Effector memory CD4-positive, alpha-beta T cell (primary cell): ENCODE data around the gene SMIM22.

Experiments
- DNase-seq, 3 donors: peaks; one replicate each; pipeline ENCODE4 v3.0.0-alpha.2; 2020
- H3K27ac ChIP-seq: 2 replicates; pipeline ENCODE4 v1.7.0; 2013; ENCODE audit warnings: mild to moderate bottlenecking, low read length, moderate library complexity; ENCODE audit not compliant: insufficient read depth, poor library complexity, severe bottlenecking
- H3K27me3 ChIP-seq: replicated peaks from 2 replicates; pipeline ENCODE4 v1.7.0; 2013; ENCODE audit warnings: mild to moderate bottlenecking, low read length; ENCODE audit not compliant: insufficient read depth, control insufficient read depth, poor library complexity, severe bottlenecking
- H3K36me3 ChIP-seq: 2 replicates; pipeline ENCODE4 v1.7.0; 2013; ENCODE audit warnings: mild to moderate bottlenecking, low read length, moderate library complexity; ENCODE audit not compliant: control insufficient read depth, insufficient read depth
- H3K4me1 ChIP-seq: 2 replicates; pipeline ENCODE4 v1.7.0; 2013; ENCODE audit warnings: low read length, mild to moderate bottlenecking; ENCODE audit not compliant: control insufficient read depth, insufficient read depth, poor library complexity, severe bottlenecking
- H3K4me3 ChIP-seq: 2 replicates; pipeline ENCODE4 v1.7.0; 2013; ENCODE audit warnings: low read length, low read depth, mild to moderate bottlenecking; ENCODE audit not compliant: insufficient read depth, poor library complexity, severe bottlenecking
- H3K9me3 ChIP-seq: 2 replicates; pipeline ENCODE4 v1.7.0; 2013; ENCODE audit warnings: mild to moderate bottlenecking, low read length, moderate library complexity; ENCODE audit not compliant: control insufficient read depth
- total RNA-seq, 3 donors: gene quantifications; one replicate each; lab custom pipeline; 2026; lab: John Stamatoyannopoulos, UW

Gene SMIM22, protein sequence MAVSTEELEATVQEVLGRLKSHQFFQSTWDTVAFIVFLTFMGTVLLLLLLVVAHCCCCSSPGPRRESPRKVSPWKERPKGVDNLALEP
- total RNA-seq, result 0 reads per million in 3 donors

DNA sequence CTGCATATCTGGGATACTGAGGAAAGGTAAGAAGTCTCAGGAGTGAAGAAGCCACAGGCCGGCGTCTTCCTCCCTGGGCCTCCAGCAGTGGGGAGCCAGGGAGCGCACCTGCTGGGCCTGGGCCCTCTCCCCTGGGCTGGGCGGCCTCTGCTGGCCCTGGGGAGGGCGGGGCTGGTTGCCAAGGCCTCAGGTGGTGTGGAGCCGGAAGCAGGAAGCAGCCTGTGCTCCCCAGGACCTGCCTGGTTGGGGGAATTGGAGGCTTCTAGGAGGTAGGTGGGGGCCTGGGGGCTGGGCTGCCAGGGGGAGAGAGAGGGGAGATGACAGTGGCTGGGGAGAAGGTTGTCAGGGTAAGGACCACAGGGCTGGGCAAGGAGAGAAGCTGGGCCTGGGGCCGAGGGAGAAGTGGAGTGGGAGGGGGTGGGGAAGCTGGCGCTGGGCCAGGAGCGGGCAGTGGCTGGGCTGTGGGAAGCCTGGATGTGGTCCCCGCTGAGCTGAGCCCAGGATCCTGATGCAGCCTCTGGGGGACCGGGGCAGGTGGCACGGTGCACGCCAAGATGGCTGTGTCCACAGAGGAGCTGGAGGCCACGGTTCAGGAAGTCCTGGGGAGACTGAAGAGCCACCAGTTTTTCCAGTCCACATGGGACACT, at the start of gene SMIM22:
TSS of gene SMIM22 (plus strand) at position 189 of the 647 bp plus-strand sequence. CDS start at position 555, 366 bp downstream.
- no peaks in the 10 kb centered on the region for H3K36me3 ChIP-seq
- no peaks in the 10 kb centered on the region for H3K9me3 ChIP-seq
- no peak within 1 kb of the TSS for H3K4me3 ChIP-seq
- no peaks in the 10 kb centered on the region for H3K27me3 ChIP-seq
- no peaks in the 10 kb centered on the region for H3K4me1 ChIP-seq
- H3K27ac ChIP-seq, result no peak within 1 kb of the TSS
- no peak for DNase-seq

DNA sequence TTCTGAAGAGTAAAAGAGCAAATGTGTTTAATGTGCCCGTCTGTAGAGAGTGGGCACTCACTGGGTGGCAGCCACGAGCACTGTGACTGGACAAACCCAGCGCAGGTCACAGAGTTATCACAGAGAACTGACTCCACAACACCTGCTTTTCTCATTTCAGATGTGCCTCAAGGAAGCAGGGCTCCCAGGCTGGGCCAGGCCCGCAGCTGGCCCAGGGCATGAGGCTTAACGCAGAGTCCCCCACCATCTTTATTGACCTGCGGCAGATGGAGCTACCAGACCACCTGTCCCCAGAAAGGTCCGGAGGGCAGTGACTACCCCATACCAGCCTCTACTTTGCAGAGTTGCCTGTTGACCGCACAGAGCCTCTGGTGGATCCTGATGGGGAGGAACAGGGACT, 49.0 kb upstream of the SMIM22 start:
- no peaks in the 10 kb centered on the region for H3K9me3 ChIP-seq
- DNase-seq, result no peak
- peaks cover 3% of the 10 kb centered on the region for H3K4me1 ChIP-seq
- no peak overlapping the region for H3K4me3 ChIP-seq
- peaks cover 6% of the 10 kb centered on the region for H3K36me3 ChIP-seq
- no peak overlapping the region for H3K27ac ChIP-seq
- H3K27me3 ChIP-seq, result no peaks in the 10 kb centered on the region

DNA sequence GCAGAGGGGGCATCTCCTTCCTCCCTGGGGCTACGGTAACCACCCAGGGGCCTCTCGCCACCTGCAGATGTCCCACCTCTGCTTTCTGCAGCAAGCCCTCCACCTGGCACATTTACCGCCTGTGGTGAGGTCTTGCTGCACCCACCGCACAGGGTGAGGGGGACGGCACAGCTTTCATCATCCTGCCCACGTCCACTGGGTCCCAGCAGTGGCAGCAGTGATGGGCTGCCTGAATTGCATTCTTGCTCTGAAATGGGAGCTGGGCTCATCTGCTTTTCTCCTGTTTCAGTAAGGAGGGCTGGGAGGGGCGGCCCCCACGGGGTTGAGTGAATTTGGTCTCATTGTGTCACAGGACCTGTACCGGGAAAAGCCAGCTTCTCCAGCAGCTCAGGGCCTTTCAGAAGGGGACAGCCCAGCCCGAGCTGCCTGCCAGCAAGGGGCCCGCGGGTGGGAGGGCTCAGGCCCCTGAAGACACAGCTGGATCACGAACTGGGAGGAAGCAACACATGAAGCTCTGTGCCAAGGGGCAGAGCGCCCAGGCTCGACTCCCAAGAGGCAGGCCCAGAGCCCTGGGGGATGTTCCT, 48.1 kb upstream of the SMIM22 start:
- peaks cover 15% of the 10 kb centered on the region for H3K36me3 ChIP-seq
- H3K9me3 ChIP-seq, result no peaks in the 10 kb centered on the region
- H3K27ac ChIP-seq, result no peak overlapping the region
- DNase-seq, result no peak
- H3K4me1 ChIP-seq, result peaks cover 3% of the 10 kb centered on the region
- no peak overlapping the region for H3K4me3 ChIP-seq
- H3K27me3 ChIP-seq, result no peaks in the 10 kb centered on the region

DNA sequence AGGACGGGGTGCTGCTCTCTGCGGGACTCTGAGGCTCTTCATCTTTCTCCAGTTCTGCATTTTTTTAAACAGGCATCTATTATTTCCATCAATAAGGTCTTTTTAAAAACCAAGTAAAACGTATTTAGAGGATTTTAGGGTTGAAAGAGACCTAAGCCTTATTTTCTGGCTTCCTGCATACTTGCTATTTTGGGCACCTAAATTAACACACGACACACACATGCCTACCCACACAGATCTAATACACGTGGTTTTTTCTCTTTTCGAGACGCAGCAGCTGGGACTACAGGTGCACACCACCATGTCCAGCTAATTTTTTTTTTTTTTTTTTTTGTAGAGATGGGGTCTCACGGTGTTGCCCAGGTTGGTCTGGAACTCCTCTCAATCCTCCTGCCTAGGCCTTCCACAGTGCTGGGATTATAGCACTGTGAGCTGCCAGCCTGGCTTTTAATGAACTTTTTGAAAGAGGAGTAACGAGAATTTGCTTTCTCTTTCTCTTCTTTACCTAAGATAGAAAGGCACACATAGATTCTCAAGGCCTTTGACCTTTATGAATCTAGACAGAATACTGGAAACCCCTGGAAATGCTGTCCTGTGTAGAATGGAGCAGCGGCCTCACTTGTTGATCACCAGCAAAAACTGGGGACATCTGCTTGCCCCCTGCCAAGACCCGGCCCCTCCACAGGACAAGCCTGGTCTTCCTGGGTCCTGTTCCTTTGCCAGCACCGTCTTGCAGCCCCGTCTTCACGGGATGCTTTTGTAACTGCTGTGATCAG, 47.1 kb upstream of the SMIM22 start:
- Histone ChIP-seq H3K4me3 (no peak overlapping the region), H3K9me3 (no peaks in the 10 kb centered on the region), H3K4me1 (peaks cover 1% of the 10 kb centered on the region), H3K27me3 (no peaks in the 10 kb centered on the region), H3K27ac (no peak overlapping the region), H3K36me3 (peaks cover 25% of the 10 kb centered on the region)
- no peak for DNase-seq

DNA sequence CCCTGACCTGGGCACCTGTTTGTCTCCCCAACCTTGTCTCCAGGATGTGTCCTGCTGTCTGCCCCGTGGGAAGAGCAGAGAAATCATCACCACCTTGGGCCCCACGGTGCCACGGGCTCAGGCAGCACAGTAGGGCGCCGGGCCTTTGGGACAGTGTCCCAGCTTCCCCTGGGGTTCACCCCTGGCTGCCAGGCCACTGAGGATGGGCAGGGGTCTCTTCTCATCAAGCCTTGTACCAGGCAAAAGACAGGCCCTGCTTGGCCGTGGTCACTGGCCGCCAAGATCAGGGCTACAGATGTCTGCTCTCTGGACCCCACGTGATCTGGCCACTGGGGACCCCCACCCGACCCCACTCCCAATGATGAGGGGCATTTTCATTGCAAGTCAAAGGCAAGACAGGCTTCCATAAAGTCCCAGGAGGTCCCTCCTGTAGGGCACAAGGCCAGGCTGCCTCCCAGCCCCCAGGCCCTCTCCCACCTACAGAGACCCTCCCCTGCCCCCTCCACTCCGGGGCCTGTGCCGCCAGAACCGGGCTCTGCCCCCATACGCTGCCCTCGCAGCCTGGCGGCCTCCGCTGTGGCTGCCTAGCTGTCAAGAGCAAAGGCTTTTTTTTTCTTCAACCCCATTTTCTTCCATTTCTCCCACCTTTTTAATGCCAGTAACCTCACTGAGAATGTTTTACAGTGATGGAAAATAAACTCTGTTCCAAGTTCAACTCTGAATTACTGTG, 46.3 kb upstream of the SMIM22 start:
- H3K4me1 ChIP-seq, result no peaks in the 10 kb centered on the region
- H3K27ac ChIP-seq, result no peak overlapping the region
- peaks cover 32% of the 10 kb centered on the region for H3K36me3 ChIP-seq
- H3K27me3 ChIP-seq, result no peaks in the 10 kb centered on the region
- DNase-seq, result no peak
- H3K4me3 ChIP-seq, result no peak overlapping the region
- no peaks in the 10 kb centered on the region for H3K9me3 ChIP-seq

DNA sequence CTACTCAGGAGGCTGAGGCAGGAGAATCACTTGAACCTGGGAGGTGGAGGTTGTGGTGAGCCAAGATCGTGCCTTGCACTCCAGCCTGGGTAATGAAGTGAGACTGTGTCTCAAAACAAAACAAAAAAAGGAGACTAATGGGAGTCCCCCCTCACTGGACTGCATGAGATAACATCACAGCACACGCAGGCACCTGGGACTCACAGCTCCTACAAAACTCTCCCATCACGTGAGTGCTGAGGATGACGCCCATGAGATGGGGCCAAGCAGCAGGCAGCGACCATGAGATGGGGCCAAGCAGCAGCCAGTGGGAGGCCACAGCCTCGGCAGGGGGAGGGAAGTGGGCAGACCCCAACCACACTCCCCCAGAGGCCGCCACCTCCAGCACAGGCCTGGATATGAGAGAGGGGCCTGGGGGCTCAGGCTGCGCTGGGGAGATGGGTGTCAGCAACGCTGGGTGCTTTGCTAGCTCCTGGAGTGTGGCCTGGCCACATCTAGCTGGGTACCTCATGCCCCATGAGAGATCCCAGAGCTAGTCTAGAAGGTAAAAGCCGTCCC, 45.4 kb upstream of the SMIM22 start:
- Histone ChIP-seq H3K36me3 (peaks cover 36% of the 10 kb centered on the region), H3K27me3 (no peaks in the 10 kb centered on the region), H3K27ac (no peak overlapping the region), H3K9me3 (no peaks in the 10 kb centered on the region), H3K4me3 (no peak overlapping the region), H3K4me1 (no peaks in the 10 kb centered on the region)
- DNase-seq, result no peak

DNA sequence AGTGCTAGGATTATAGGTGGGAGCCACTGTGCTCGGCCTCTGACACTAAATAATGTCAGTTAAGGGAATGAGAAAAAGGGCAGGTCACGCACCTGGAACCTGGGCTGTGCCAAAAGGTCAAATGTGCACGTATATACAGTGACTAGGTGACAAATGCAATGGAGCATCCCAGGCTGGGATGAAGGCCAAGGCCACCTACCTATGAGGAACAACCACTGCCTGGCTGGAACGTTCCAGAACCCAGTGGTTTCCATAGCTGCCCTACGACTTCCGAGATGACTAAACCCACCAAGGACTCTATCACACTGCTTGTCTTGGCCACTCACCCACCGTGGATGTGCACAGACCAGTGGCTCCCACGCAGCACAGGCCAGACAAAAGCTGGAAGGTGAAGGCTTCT, 44.3 kb upstream of the SMIM22 start:
- H3K4me1 ChIP-seq, result no peaks in the 10 kb centered on the region
- no peak overlapping the region for H3K4me3 ChIP-seq
- peaks cover 40% of the 10 kb centered on the region for H3K36me3 ChIP-seq
- H3K27me3 ChIP-seq, result no peaks in the 10 kb centered on the region
- DNase-seq, result no peak
- no peaks in the 10 kb centered on the region for H3K9me3 ChIP-seq
- no peak overlapping the region for H3K27ac ChIP-seq

DNA sequence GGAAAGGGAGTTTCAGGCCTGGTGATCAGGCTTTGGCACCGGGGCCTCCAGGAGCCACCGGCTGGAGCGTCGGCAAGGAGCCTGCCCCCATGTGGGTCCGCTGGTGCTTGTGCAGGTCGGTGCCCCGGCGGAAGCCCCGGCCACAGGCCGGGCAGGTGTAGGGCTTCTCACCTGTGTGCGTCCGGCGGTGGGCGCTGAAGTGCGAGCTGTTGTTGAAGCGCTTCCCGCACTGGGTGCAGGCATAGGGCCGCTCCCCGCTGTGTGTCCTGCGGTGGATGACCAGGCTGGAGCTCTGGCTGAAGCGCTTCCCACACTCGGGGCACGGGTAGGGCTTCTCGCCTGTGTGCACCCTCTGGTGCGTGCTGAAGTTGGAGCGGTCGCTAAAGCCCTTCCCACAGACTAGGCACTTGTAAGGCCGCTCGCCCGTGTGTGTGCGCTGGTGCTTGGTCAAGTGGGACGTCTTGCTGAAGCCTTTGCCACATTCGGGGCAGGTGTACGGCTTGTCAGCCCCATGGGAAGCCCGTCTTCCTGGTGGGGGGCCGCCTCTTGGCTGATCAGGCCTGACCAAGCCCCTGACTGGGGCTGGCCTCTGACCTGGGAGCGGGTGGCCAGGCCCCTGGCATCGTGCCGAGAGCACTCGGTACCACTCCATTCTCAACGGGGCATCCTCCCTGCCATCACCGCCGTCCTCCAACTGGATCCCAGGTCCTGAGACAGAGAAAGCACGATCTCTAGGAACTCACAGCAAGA, 42.6 kb upstream of the SMIM22 start:
- Histone ChIP-seq H3K9me3 (no peaks in the 10 kb centered on the region), H3K4me1 (no peaks in the 10 kb centered on the region), H3K27me3 (no peaks in the 10 kb centered on the region), H3K27ac (no peak overlapping the region), H3K36me3 (peaks cover 41% of the 10 kb centered on the region), H3K4me3 (no peak overlapping the region)
- DNase-seq, result no peak

DNA sequence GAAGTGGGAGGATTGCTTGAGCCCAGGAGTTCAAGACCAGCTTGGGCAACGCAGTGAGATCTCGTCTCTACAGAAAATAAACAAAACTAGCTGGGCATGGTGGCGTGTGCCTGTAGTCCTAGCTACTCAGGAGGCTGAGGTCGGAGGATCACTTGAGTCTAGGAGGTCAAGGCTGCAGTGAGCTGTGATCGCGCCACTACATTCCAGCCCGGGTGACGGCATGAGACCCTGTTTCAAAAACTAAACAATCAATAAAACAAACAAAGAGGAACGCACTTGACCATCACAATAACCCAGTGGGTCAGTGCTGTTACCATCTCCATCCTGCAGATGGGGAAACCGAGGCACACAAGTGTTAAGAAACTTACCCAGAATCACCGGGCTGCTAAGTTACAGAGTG, 41.9 kb upstream of the SMIM22 start:
- H3K4me1 ChIP-seq, result no peaks in the 10 kb centered on the region
- H3K4me3 ChIP-seq, result no peak overlapping the region
- no peaks in the 10 kb centered on the region for H3K9me3 ChIP-seq
- DNase-seq, result no peak
- H3K36me3 ChIP-seq, result peaks cover 47% of the 10 kb centered on the region
- no peaks in the 10 kb centered on the region for H3K27me3 ChIP-seq
- H3K27ac ChIP-seq, result no peak overlapping the region
